ENCODE results near the gene HDAC9. TPM values are rescaled to one million over a fixed set of nuclear protein-coding genes. Genes with fewer than 3 reads are reported as not detected.

Gene HDAC9
- total RNA-seq, 6 donors from 2014 or later: 8.4 to 23.1 (median 10.4) TPM

DNA sequence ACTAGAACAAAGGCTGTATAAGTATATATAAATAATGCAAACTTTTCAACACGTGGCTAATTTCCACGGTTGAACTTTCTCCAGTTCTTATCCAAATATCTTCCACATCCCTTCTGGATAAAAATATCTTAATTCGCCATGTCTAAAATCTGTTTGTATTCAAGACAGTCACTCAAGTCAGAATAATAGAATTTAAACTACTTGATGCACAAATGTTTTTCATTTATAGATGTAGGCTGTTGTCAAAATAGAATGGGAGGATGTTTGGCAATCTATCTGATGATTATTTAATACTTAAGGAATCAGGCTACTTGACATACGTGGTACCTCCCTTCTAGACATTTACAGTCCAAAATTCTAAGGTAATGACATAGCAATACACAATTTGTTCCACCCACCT is 417.6 kb downstream of the HDAC9 start:
- Histone ChIP-seq H3K27me3 (no peaks in the 10 kb centered on the region), H3K36me3 (no peaks in the 10 kb centered on the region), H3K9me3 (no peaks in the 10 kb centered on the region), H3K27ac (no peak overlapping the region), H3K4me1 (no peaks in the 10 kb centered on the region), H3K4me3 (no peak overlapping the region)
- TF ChIP-seq POLR2A (IDR thresholded peaks at IDR 0.05) (no peak), POLR2AphosphoS5 (IDR thresholded peaks at IDR 0.05) (no peak), EP300 (IDR thresholded peaks at IDR 0.05) (no peak)
- TF ChIP-seq, protein P1, sequence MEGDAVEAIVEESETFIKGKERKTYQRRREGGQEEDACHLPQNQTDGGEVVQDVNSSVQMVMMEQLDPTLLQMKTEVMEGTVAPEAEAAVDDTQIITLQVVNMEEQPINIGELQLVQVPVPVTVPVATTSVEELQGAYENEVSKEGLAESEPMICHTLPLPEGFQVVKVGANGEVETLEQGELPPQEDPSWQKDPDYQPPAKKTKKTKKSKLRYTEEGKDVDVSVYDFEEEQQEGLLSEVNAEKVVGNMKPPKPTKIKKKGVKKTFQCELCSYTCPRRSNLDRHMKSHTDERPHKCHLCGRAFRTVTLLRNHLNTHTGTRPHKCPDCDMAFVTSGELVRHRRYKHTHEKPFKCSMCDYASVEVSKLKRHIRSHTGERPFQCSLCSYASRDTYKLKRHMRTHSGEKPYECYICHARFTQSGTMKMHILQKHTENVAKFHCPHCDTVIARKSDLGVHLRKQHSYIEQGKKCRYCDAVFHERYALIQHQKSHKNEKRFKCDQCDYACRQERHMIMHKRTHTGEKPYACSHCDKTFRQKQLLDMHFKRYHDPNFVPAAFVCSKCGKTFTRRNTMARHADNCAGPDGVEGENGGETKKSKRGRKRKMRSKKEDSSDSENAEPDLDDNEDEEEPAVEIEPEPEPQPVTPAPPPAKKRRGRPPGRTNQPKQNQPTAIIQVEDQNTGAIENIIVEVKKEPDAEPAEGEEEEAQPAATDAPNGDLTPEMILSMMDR (IDR thresholded peaks at IDR 0.05): no peak
- 79 to 82% methylated on average over 4 of the region's 4 CpGs for WGBS, 2 donors
- DNase-seq (no peak), ATAC-seq (ENCODE audit: low FRiP score in 2 of 2) (no peak)

- no peak for ATAC-seq (ENCODE audit: low FRiP score in 2 of 2)
- Histone ChIP-seq H3K4me1 (no peaks in the 10 kb centered on the region), H3K36me3 (no peaks in the 10 kb centered on the region), H3K4me3 (no peak overlapping the region), H3K27me3 (no peaks in the 10 kb centered on the region), H3K27ac (no peak overlapping the region), H3K9me3 (peaks cover 0 to 6% (median 0%) of the 10 kb centered on the region in 4 donors)
- 83 to 84% methylated on average over 3 of the region's 3 CpGs for WGBS, 2 donors
- no peak for TF ChIP-seq EP300 (IDR thresholded peaks at IDR 0.05)
- TF ChIP-seq POLR2AphosphoS5 (IDR thresholded peaks at IDR 0.05): no peak
- no peak for DNase-seq
These were observed 421.3 kb downstream of the HDAC9 start for GRCh38 chr7:18916826-18917225.

- H3K27ac ChIP-seq: no peak overlapping the region
- ATAC-seq (ENCODE audit: low FRiP score in 2 of 2) (no peak), DNase-seq (no peak)
- no peaks in the 10 kb centered on the region for H3K36me3 ChIP-seq
- no peak overlapping the region for H3K4me3 ChIP-seq
- WGBS, 2 donors: 64 to 77% methylated on average over 2 of the region's 2 CpGs
- no peaks in the 10 kb centered on the region for H3K9me3 ChIP-seq
- no peaks in the 10 kb centered on the region for H3K4me1 ChIP-seq
- no peaks in the 10 kb centered on the region for H3K27me3 ChIP-seq
- TF ChIP-seq, protein P1 (IDR thresholded peaks at IDR 0.05): no peak
- TF ChIP-seq EP300 (IDR thresholded peaks at IDR 0.05) (no peak), POLR2AphosphoS5 (IDR thresholded peaks at IDR 0.05) (no peak), POLR2A (IDR thresholded peaks at IDR 0.05) (no peak)
These were observed 431.6 kb downstream of the HDAC9 start for GRCh38 chr7:18927134-18927533.

- ATAC-seq (ENCODE audit: low FRiP score in 2 of 2): no peak
These were observed 440.7 kb downstream of the HDAC9 start for GRCh38 chr7:18936265-18936664.

GRCh38 chr7:18939771-18940592 is 444.4 kb downstream of the HDAC9 start:
- TF ChIP-seq, protein P1 (IDR thresholded peaks at IDR 0.05): no peak
- no peak for TF ChIP-seq POLR2A (IDR thresholded peaks at IDR 0.05)
- TF ChIP-seq EP300 (IDR thresholded peaks at IDR 0.05): no peak
- TF ChIP-seq POLR2AphosphoS5 (IDR thresholded peaks at IDR 0.05): no peak
- 47 to 69% methylated on average over 2 of the region's 2 CpGs for WGBS, 2 donors
- DNase-seq (no peak), ATAC-seq (ENCODE audit: low FRiP score in 2 of 2) (no peak)
- Histone ChIP-seq H3K27me3 (no peaks in the 10 kb centered on the region), H3K27ac (no peak overlapping the region), H3K4me3 (no peak overlapping the region), H3K4me1 (no peaks in the 10 kb centered on the region), H3K36me3 (no peaks in the 10 kb centered on the region), H3K9me3 (no peaks in the 10 kb centered on the region)

More at GRCh38 chr7:18936265-18936664, 440.7 kb downstream of the HDAC9 start:
- Histone ChIP-seq H3K36me3 (no peaks in the 10 kb centered on the region), H3K27ac (no peak overlapping the region), H3K4me3 (no peak overlapping the region), H3K9me3 (no peaks in the 10 kb centered on the region), H3K27me3 (no peaks in the 10 kb centered on the region), H3K4me1 (no peaks in the 10 kb centered on the region)
- no peak for TF ChIP-seq EP300 (IDR thresholded peaks at IDR 0.05)
- DNase-seq: no peak
